GM12892 (cell line): ENCODE measurements around the gene LHFPL4. TPM values are rescaled to one million over a fixed set of nuclear protein-coding genes. Genes with fewer than 3 reads are reported as not detected.
"Not testable (repeated sequence)": the region's sequence is repeated elsewhere in the genome, so short reads cannot be mapped to it uniquely, and the experiment has no call there.

Experiments
- DNase-seq: peaks from one replicate; pipeline ENCODE4 v3.0.0; 2011; ENCODE audit not compliant: insufficient read length
- FAIRE-seq: peaks from 2 replicates; lab custom pipeline; 2011; peaks lifted over from hg19 to GRCh38; lab: Jason Lieb, UNC
- POLR2A ChIP-seq: IDR thresholded peaks from 2 replicates; pipeline ENCODE4 v1.6.1; 2011; ENCODE audit warnings: low read depth, low read length, control low read depth
- POLR2AphosphoS5 ChIP-seq: IDR thresholded peaks from 2 replicates; pipeline ENCODE4 v1.6.1; 2011; ENCODE audit warnings: low read depth, low read length, control low read depth
- TAF1 ChIP-seq: IDR thresholded peaks from 2 replicates; pipeline ENCODE4 v1.6.1; 2011; ENCODE audit warnings: low read depth, mild to moderate bottlenecking, control low read depth, low read length, borderline replicate concordance
- polyA plus RNA-seq: library from polyadenylated mRNA; unstranded; fragments of >200 nt; gene quantifications from one replicate; pipeline ENCODE4 v1.2.1, GENCODE V29; 2012; ENCODE audit warnings: missing spikeins, inconsistent platforms; ENCODE audit not compliant: missing spikeins

The LHFPL4 gene
- 0.11 TPM for polyA plus RNA-seq

DNA sequence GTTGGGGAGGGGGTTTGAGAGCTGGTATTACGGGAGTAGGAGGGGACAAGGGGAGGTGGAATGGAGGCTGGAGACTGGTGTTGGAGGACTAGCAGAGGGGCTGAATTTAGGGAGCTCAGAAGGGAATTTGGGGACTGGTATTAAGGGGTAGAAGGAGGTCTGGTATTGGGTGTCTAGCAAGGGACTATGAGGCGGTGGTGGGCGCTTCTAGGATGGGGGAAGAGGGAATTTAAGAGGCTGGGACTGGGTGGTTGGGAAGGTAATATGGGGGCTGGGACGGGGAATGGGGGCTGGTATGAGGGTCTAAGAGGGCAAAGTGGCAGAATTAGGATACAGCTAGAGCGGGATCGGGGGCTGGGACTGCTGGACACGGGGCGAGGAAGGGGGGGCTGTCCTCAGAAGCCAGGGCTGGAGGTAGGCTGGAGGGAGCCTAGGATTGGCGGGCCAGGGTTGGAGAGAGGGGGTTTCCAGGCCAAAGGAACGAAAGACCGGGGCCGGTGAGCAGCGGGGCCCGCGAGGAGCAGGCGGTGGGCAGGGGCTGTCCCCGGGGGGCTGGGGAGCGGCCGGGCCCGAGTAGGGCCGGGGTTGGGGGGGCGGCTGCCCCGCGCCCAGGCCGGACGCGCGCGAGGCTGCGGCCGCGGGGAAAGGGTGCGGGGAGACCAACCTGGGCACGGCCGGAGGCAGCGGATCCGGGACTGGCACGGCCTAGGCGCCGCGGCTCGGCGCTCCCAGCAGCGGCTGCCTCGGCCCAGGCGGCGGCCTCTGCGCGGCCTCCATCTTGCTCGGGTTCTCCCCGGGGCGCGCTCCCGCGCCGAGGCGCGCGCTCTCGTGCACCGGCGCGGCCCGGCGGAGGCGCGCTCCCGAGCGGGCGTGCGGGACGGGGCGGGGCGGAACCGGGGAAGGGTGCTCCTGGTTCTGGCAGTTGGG is at the start of gene LHFPL4:
Gene LHFPL4, minus strand, starts transcription at position 802 of the 927 bp plus-strand sequence. CDS start 1,143 bp downstream, outside the sequence.
- DNase-seq (no peak), FAIRE-seq (no peak)
- TF ChIP-seq POLR2AphosphoS5 (no peak), POLR2A (no peak), TAF1 (no peak)

DNA sequence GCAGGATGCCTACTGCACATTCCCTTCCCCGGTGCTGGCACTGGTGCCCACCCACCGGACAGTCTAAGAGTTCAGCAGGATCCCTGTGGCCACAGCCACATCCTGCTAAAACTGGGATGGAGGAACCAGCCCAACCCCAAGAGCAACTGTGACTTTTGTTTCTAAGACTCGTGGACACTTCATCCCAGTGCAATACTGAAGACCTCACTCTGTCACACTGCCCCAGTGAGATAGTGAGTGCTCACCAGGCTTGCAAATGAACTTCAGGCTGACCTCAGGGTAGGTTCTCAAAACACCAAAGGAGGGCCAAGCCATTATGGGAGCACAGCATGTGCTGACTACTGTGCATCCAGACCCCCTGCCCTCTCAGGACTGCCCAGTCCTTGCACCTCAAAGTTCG is 49.0 kb upstream of the LHFPL4 start:
- FAIRE-seq (no peak), DNase-seq (no peak)

DNA sequence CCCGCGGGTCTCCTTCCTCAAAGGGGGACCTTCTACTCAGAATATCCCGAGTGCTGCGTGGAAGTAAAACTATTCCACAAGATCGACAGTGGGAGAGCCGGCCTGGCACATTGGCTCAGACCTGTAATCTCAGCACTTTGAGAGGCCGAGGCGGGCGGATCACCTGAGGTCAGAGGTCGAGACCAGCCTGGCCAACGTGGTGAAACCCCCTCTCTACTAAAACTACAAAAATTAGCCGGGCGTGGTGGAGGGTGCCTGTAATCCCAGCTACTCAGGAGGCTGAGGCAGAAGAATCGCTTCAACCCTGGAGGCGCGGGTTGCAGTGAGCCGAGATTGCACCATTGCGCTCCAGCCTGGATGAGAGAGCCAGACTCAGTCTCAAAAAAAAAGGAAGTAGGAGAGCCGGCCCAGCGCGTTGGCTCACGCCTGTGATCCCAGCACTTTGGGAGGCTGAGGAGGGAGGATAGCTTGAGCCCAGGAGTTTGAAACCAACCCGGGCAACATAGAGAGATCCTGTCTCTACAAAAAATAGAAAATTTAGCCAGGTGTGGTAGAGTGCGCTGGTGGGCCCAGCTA is 47.5 kb upstream of the LHFPL4 start:
- not testable (repeated sequence) for DNase-seq, FAIRE-seq

More for the DNA sequence above, 49.0 kb upstream of the LHFPL4 start:
- no peak for TF ChIP-seq TAF1
- TF ChIP-seq POLR2A = no peak
- no peak for TF ChIP-seq POLR2AphosphoS5

DNA sequence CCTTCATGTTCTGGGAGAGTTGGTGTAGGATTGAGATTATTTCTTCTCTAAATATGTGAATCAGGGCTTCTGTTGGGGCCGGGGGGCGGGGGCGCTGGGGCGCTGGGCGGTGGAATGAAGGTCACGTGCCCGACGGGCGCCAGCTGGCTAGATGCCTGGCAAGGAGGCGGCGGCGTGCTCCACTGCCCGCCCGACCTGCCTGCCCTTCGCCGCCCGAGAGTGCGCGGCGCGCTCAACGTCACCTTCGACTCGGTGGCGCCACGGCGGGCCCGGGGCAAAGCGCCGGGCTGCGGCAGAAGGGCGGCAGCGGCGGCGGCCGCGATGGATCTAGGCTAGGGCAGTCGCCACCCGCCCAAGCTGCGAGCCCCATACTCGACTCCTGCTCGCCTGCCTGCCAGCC is 47.0 kb upstream of the LHFPL4 start:
- DNase-seq = no peak
- no peak for TF ChIP-seq POLR2A
- no peak for TF ChIP-seq POLR2AphosphoS5
- TF ChIP-seq TAF1 = no peak
- FAIRE-seq = no peak

DNA sequence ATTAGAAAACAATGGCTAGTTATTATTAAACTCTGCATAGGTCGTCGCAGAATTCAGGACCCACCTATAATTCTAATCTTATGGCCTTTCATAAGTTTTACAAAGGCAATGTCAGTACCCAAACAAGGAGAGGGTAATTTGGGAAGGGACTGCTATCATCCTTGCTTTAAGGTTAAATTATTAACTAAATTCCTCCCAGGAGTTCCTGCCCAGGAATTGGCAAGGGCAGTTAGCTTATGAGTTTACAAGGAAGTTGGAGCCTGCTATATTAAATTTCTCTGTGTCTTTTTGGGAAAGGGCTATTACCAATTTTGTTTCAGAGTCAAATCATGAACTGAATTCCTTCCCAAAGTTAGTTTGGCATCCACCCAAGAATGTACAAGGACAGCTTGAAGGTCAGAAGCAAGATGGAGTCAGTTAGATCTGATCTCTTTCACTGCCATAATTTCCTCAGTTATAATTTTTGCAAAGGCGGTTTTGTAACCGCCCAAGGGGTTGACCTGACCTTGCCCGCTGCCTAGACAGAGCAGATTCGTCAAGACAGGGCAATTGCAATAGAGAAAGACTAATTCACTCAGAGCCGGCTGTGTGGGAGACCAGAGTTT is 45.3 kb upstream of the LHFPL4 start:
- no peak for DNase-seq
- TF ChIP-seq TAF1 = no peak
- no peak for TF ChIP-seq POLR2A
- no peak for TF ChIP-seq POLR2AphosphoS5
- no peak for FAIRE-seq

DNA sequence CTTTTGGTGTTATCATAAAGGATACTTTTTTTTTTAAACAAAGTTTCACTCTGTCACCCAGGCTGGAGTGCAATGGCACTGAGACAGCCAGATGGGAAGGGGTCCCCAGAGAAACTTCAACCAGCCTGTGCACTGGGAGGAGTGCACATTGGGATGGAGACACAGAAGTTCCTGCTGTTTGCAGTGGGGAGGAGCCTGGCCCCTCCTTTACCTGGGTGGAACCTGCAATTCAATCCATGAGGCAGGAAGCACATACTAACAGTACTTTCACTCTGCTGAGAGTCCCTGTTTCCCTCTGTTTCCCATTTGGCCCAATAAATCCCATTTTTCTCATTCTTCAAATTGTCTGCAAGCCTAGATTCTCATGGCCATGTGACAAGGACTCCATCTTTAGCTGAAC is 42.3 kb upstream of the LHFPL4 start:
- FAIRE-seq (no peak), DNase-seq (no peak)
- TF ChIP-seq POLR2AphosphoS5 = no peak

DNA sequence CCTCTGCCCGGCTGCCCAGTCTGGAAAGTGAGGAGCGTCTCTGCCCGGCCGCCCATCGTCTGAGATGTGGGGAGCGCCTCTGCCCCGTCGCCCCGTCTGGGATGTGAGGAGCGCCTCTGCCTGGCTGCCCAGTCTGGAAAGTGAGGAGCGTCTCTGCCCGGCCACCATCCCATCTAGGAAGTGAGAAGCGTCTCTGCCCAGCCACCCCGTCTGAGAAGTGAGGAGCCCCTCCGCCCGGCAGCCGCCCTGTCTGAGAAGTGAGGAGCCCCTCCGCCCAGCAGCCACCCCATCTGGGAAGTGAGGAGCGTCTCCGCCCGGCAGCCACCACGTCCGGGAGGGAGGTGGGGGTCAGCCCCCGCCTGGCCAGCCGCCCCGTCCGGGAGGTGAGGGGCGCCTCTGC is 38.2 kb upstream of the LHFPL4 start:
- not testable (repeated sequence) for DNase-seq, FAIRE-seq

DNA sequence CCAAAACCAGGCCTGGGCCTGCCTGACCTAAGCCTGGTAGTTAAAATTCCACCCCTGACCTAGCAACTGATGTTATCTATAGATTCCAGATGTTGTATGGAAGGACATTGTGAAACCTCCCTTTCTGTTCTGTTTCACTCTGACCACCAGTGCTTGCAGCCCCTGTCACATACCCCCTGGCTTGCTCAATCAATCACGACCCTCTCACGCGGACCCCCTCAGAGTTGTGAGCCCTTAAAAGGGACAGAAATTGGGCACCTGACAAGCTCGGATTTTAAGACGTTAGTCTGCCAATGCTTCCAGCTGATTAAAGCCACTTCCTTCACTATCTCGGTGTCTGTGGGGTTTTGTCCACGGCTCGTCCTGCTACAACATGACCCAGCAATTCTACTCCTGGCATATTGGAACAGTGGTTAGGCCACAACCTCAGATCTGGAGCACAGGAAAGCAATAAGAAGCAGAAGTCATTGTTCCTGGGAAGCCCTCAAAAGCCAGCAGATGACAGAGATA is 36.7 kb upstream of the LHFPL4 start:
- DNase-seq = no peak
- FAIRE-seq = no peak
- TF ChIP-seq POLR2A = no peak
- no peak for TF ChIP-seq POLR2AphosphoS5
- TF ChIP-seq TAF1 = no peak

DNA sequence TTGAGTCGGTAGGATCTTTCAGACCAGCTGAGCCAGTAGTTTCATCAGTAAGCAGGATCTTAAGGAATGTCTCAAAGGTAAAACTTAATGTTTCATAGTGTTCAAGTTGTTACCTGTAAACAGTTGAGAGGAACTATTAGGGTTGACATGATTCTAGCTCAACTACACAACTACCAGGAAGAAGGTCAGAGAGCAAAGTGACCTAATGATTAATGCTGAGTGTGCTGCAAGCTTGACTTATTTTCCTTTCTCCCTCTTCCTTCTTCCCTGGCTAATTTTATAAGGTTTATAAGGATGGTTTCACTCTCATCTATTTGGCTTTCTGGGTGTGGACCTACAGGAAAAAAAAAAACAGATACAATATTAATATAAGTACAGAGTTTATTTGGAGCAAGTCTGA is 30.2 kb upstream of the LHFPL4 start:
- FAIRE-seq (no peak), DNase-seq (no peak)
- TF ChIP-seq POLR2AphosphoS5 = no peak
- no peak for TF ChIP-seq POLR2A
- no peak for TF ChIP-seq TAF1

DNA sequence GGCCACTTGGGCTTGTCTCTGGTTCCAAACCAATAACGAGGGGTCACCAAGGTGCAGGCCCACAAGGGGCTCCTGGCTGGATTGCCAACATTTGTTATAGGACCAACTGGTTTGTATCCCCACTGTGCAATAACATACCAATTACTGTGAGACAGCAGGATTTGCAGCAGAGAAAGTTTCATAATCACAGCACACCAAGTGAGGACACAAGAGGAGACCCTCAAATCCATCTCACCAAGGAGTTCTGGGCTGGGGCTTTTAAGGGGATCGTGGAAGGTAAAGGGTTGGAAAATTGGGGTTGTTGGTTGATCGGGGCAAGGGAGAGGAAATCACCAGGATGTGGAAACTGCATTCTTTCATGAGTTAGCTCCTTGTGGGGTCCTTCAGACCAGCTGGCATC is 29.7 kb upstream of the LHFPL4 start:
- no peak for FAIRE-seq
- TF ChIP-seq TAF1 = no peak
- no peak for TF ChIP-seq POLR2AphosphoS5
- no peak for TF ChIP-seq POLR2A
- DNase-seq = no peak

DNA sequence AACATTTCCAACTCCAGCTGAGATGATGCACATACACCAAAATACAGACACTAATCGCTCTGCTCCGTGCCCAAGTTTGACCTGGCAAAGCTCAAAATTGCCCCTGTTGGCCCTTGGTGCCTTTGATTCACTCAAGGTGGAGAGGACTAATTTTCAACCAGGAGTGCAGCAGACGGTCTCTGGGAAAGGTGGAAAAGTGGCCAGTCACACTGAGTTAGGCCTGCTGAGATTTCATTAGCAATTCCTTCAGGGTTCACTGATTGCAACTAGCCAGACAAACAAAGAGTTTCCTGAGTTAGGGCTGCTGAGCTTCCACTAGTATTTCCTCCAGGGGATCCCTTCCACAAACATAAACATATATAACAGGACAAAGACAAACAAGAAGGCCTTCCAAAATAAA is 28.7 kb upstream of the LHFPL4 start:
- DNase-seq = no peak
- no peak for FAIRE-seq
- TF ChIP-seq POLR2AphosphoS5 = no peak
- no peak for TF ChIP-seq POLR2A
- TF ChIP-seq TAF1 = no peak

DNA sequence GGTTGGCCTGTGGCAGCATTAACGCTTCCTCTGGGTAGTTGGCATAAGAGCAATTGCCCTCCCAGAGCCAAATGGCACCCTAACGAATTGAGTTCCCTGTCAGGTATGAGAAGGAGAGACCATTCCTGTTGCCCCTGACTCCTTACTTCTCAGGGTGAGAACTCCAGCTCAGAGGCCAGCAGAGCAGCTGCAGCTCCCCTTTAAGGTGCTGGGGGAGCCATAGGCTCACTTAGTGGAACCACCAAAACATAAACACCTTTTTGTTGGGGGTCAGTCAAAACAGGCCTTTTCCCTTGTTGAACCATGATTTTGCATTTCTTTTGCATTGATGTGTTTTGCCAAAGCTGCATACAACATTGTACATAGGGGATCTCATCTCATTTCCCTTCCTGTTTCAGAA is 28.1 kb upstream of the LHFPL4 start:
- TF ChIP-seq TAF1 (no peak), POLR2A (no peak), POLR2AphosphoS5 (no peak)
- DNase-seq (no peak), FAIRE-seq (no peak)
